HG03139 (cell line): ENCODE data around the gene RNGTT.
"Not testable (repeated sequence)": the region's sequence is repeated elsewhere in the genome, so short reads cannot be mapped to it uniquely, and the experiment has no call there.

Experiments
- ATAC-seq: cut with Tn5 transposase; IDR thresholded peaks from one replicate; pipeline ENCODE4 v1.9.1; 2021; ENCODE audit not compliant: unreplicated experiment

The RNGTT gene

GRCh38 chr6:88825856-88826255 is 137.6 kb downstream of the RNGTT start:
- no peak for ATAC-seq

GRCh38 chr6:88823998-88824397 is 139.4 kb downstream of the RNGTT start:
- no peak for ATAC-seq

- no peak for ATAC-seq
Measured at GRCh38 chr6:88815491-88815890, 147.9 kb downstream of the RNGTT start.

- ATAC-seq, result no peak
Measured at GRCh38 chr6:88814909-88815308, 148.5 kb downstream of the RNGTT start.

- no peak for ATAC-seq
Measured at GRCh38 chr6:88813045-88813444, 150.4 kb downstream of the RNGTT start.

- no peak for ATAC-seq
Measured at GRCh38 chr6:88810701-88811100, 152.7 kb downstream of the RNGTT start.

GRCh38 chr6:88810089-88810488 is 153.3 kb downstream of the RNGTT start:
- ATAC-seq, result no peak

- ATAC-seq, result no peak
Measured at GRCh38 chr6:88808381-88808780, 155.0 kb downstream of the RNGTT start.

- no peak for ATAC-seq
Measured at GRCh38 chr6:88807622-88808021, 155.8 kb downstream of the RNGTT start.

- ATAC-seq, result no peak
Measured at GRCh38 chr6:88806728-88807127, 156.7 kb downstream of the RNGTT start.

- no peak for ATAC-seq
Measured at GRCh38 chr6:88804701-88805100, 158.7 kb downstream of the RNGTT start.

- no peak for ATAC-seq
Measured at GRCh38 chr6:88785478-88785877, 177.9 kb downstream of the RNGTT start.

GRCh38 chr6:88780714-88781389 is 182.6 kb downstream of the RNGTT start:
- no peak for ATAC-seq

- ATAC-seq, result no peak
Measured at GRCh38 chr6:88775866-88776571, 187.4 kb downstream of the RNGTT start.

GRCh38 chr6:88768114-88768513 is 195.3 kb downstream of the RNGTT start:
- ATAC-seq, result not testable (repeated sequence)

- ATAC-seq, result no peak
Measured at GRCh38 chr6:88764081-88764480, 199.3 kb downstream of the RNGTT start.

GRCh38 chr6:88763160-88763559 is 200.3 kb downstream of the RNGTT start:
- ATAC-seq, result no peak

- no peak for ATAC-seq
Measured at GRCh38 chr6:88761237-88762031, 202.0 kb downstream of the RNGTT start.

GRCh38 chr6:88760091-88760490 is 203.3 kb downstream of the RNGTT start:
- no peak for ATAC-seq

- ATAC-seq, result no peak
Measured at GRCh38 chr6:88750936-88751335, 212.5 kb downstream of the RNGTT start.

GRCh38 chr6:88749849-88750248 is 213.6 kb downstream of the RNGTT start:
- ATAC-seq, result no peak

- no peak for ATAC-seq
Measured at GRCh38 chr6:88748141-88748540, 215.3 kb downstream of the RNGTT start.
